Esophagus muscularis mucosa (tissue), 4 donors: ENCODE data around the gene ADCY3. TPM values are rescaled to one million over a fixed set of nuclear protein-coding genes. Genes with fewer than 3 reads are reported as not detected.
A peak's percentile ranks its signal among the peaks of the same experiment; 100 is the strongest.

ENCODE experiments used
- DNase-seq: peaks from one replicate; pipeline ENCODE4 v3.0.0-alpha.2; 2017; ENCODE audit errors: extremely low spot score
- H3K27ac ChIP-seq, 4 donors: fragments of 200-600 bp; sonication (generic); replicated peaks in 1 of 4; 1 replicate in 3 of 4; 2 replicates in 1 of 4; pipeline ENCODE4 v1.5.1; 2016 to 2019; ENCODE audit warnings: mild to moderate bottlenecking in 1 of 4
- H3K27me3 ChIP-seq, 4 donors: fragments of 200-600 bp; sonication (generic); one replicate each; pipeline versions ENCODE4 v1.5.1 to v1.6.0; 2016 to 2019
- H3K36me3 ChIP-seq, 4 donors: fragments of 200-600 bp; sonication (generic); one replicate each; pipeline ENCODE4 v1.5.1; 2016 to 2019
- H3K4me1 ChIP-seq, 4 donors: fragments of 200-600 bp; sonication (generic); one replicate each; pipeline ENCODE4 v1.5.1; 2016 to 2019
- H3K4me3 ChIP-seq, 4 donors: fragments of 200-600 bp; sonication (generic); 1 replicate in 2 of 4; 2 replicates in 2 of 4; pipeline ENCODE4 v1.5.1; 2016 to 2019; ENCODE audit warnings: mild to moderate bottlenecking in 4 of 4, moderate library complexity in 1 of 4
- H3K9me3 ChIP-seq, 4 donors: fragments of 200-600 bp; sonication (generic); 1 replicate in 3 of 4; 2 replicates in 1 of 4; pipeline ENCODE4 v1.5.1; 2016 to 2019
- EP300 ChIP-seq: sonication (generic); formaldehyde crosslinking; IDR thresholded peaks from one replicate; pipeline ENCODE4 v1.6.1; 2017; ENCODE audit warnings: antibody characterized with exemption
- POLR2A ChIP-seq: fragments of 450-650 bp; IDR thresholded peaks from one replicate; pipeline ENCODE4 v1.6.1; 2017; ENCODE audit warnings: antibody characterized with exemption, moderate library complexity, mild to moderate bottlenecking, low read depth
- POLR2AphosphoS5 ChIP-seq, 2 donors: sonication (generic); formaldehyde crosslinking; IDR thresholded peaks; one replicate each; pipeline ENCODE4 v1.6.1; 2017; ENCODE audit warnings: antibody characterized with exemption in 2 of 2
- WGBS: methylation state at CpG from one replicate; pipeline ENCODE4 v1.1.5; 2018; 5-methylcytosine and 5-hydroxymethylcytosine counted together
- intact Hi-C: fragments of 100-400 bp; cut with DNase I; formaldehyde crosslinking; loops from one replicate; pipeline ENCODE4 v1.15.1; 2023
- total RNA-seq, 4 donors: library from RNA; depleted of rRNA; stranded (reverse); fragments of >200 nt; gene quantifications; one replicate each; pipeline versions ENCODE4 v1.1.0 to v1.2.1, GENCODE V29; 2016
- TF ChIP-seq, protein P1 (sequence below), 3 experiments: fragments of 200-600 bp in 2 of 3; fragments of 450-650 bp in 1 of 3; sonication (generic) in 2 of 3; IDR thresholded peaks; one replicate each; pipeline ENCODE4 v1.5.1; 2017 to 2019; ENCODE audit warnings: antibody characterized with exemption in 3 of 3, mild to moderate bottlenecking in 2 of 3, moderate library complexity in 1 of 3

ADCY3 gene
- total RNA-seq, 4 donors from 2014 or later = 21.2 to 70.6 (median 53.8) TPM

DNA sequence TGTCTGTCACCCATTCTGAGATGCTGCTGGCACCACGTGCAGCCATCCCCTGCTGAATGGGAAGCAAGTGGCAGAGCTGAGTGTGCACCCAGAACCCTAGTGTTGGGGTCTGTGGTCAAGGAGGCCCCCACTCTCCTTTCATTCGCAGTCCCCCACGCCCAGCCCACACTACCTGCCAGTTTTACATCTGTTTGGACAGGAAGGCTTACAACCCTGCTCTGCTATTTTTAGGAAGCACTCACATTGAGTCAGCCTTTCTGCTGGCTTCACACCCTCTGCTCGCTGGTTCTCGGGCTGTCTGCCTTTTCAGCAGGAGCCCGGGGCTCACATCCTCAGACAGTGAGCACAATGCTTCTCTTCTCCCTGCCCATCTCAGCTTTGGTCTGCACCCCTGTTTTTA lies 10.7 kb upstream of the ADCY3 start:
- intact Hi-C loops = no loop called here
- DNase-seq = no peak
- H3K9me3 ChIP-seq = no peaks in the 10 kb centered on the region
- H3K27me3 ChIP-seq = no peaks in the 10 kb centered on the region
- H3K27ac ChIP-seq = no peak overlapping the region
- WGBS = 14% methylated on average over 6 of the region's 6 CpGs
- H3K4me1 ChIP-seq = peaks cover 0 to 15% (median 13%) of the 10 kb centered on the region in 4 donors
- TF ChIP-seq POLR2AphosphoS5 (IDR thresholded peaks at IDR 0.05) (no peak), POLR2A (no peak), EP300 (no peak)
- TF ChIP-seq, protein P1, sequence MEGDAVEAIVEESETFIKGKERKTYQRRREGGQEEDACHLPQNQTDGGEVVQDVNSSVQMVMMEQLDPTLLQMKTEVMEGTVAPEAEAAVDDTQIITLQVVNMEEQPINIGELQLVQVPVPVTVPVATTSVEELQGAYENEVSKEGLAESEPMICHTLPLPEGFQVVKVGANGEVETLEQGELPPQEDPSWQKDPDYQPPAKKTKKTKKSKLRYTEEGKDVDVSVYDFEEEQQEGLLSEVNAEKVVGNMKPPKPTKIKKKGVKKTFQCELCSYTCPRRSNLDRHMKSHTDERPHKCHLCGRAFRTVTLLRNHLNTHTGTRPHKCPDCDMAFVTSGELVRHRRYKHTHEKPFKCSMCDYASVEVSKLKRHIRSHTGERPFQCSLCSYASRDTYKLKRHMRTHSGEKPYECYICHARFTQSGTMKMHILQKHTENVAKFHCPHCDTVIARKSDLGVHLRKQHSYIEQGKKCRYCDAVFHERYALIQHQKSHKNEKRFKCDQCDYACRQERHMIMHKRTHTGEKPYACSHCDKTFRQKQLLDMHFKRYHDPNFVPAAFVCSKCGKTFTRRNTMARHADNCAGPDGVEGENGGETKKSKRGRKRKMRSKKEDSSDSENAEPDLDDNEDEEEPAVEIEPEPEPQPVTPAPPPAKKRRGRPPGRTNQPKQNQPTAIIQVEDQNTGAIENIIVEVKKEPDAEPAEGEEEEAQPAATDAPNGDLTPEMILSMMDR (IDR thresholded peaks at IDR 0.05) = no peak
- no peak overlapping the region for H3K4me3 ChIP-seq
- H3K36me3 ChIP-seq = no peaks in the 10 kb centered on the region

DNA sequence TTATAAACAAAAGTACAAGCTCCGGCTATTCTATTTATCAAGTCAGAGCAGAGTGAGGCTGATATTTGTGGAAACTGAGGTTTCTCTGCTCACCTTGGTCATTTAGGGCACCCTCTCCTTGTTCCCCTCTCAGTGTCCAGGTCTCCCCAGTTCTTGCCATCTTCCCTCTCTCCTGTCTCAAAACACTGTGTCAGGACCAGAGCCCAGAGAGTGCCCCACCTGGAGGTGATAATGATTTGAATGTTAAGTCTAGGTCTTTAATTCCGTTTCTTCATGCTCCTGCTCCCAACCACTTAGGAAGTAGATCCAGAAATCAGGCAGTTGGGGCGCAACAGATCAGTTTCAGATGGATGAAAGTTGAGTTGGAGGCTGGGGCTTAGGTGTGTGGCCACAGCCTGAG lies 9.2 kb upstream of the ADCY3 start:
- WGBS = 90% methylated on average over 3 of the region's 3 CpGs
- intact Hi-C loops = no loop called here
- H3K4me3 ChIP-seq = no peak overlapping the region
- H3K27me3 ChIP-seq = no peaks in the 10 kb centered on the region
- TF ChIP-seq, protein P1 (IDR thresholded peaks at IDR 0.05) = no peak
- TF ChIP-seq POLR2A (no peak), EP300 (no peak), POLR2AphosphoS5 (IDR thresholded peaks at IDR 0.05) (no peak)
- no peaks in the 10 kb centered on the region for H3K36me3 ChIP-seq
- no peak for DNase-seq
- H3K4me1 ChIP-seq = peaks cover 0 to 15% (median 13%) of the 10 kb centered on the region in 4 donors
- H3K27ac ChIP-seq = no peak overlapping the region
- no peaks in the 10 kb centered on the region for H3K9me3 ChIP-seq

DNA sequence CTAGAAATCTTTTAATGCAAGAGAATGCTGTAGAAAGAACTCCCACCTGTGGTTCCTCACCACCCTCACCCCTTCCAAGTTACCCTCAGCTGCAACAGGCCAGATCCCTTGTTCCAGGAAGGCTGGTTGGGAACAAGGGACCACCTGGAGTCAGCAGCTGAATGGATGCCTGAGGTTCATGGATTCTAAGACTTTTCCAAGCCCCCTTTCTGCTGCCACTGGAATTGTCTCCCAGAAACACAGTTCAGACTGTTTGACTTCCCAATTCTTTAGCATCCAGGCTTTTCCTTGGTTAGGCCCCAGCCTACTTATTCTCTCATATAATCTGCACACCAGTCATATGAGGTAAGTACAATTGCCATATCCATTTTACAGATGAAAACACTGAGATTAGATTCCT lies 8.0 kb upstream of the ADCY3 start:
- Histone ChIP-seq H3K36me3 (no peaks in the 10 kb centered on the region), H3K27me3 (no peaks in the 10 kb centered on the region), H3K4me3 (no peak overlapping the region), H3K27ac (peak overlapping the region in 2 of 4 donors; percentile 64 to 71), H3K9me3 (no peaks in the 10 kb centered on the region), H3K4me1 (peaks cover 0 to 15% (median 13%) of the 10 kb centered on the region in 4 donors)
- intact Hi-C loops = no loop called here
- TF ChIP-seq, protein P1 (IDR thresholded peaks at IDR 0.05) = no peak
- TF ChIP-seq POLR2A = no peak
- no peak for DNase-seq

DNA sequence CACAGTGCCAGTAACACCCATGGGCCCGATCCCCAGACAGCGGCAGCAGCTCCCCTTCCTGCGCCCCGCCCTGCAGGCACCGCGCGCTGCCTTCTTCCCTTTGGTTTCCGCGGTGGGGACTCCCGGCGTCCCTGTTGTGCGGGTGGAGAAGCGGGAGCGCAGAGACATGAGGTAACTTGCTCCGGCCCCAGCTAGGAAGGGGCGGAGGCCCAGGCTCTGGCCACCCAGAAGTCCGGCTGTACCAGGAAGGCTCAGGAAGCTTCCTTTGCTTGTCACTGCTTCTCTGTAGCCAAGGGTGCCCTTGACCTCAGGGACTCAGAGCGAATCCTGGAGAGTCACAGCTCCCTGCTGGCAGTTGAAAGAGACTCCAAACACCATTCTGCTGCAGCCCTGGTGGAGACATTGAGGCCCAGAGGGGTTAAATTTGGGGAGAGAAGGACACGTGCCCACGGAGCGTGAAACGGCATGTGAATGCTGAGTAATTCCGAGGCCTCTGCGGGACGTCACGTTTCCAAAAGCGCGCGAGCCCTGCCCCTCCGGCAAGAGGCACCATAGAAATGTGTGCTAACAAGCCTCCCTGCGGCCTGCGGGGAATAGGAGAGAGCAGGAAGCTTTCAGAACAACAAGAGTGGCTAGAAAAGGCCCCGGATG lies 6.7 kb upstream of the ADCY3 start:
- TF ChIP-seq EP300 (no peak), POLR2AphosphoS5 (IDR thresholded peaks at IDR 0.05) (peak; percentile 28 to 58)
- intact Hi-C loops = no loop called here
- WGBS = 26% methylated on average over 26 of the region's 33 CpGs
- no peak for DNase-seq
- Histone ChIP-seq H3K27ac (peak overlapping the region; percentile 58 to 71 (median 66)), H3K4me1 (peaks cover 0 to 15% (median 13%) of the 10 kb centered on the region in 4 donors), H3K9me3 (no peaks in the 10 kb centered on the region), H3K4me3 (peak overlapping the region; percentile 7 to 41 (median 30)), H3K36me3 (no peaks in the 10 kb centered on the region), H3K27me3 (no peaks in the 10 kb centered on the region)

DNA sequence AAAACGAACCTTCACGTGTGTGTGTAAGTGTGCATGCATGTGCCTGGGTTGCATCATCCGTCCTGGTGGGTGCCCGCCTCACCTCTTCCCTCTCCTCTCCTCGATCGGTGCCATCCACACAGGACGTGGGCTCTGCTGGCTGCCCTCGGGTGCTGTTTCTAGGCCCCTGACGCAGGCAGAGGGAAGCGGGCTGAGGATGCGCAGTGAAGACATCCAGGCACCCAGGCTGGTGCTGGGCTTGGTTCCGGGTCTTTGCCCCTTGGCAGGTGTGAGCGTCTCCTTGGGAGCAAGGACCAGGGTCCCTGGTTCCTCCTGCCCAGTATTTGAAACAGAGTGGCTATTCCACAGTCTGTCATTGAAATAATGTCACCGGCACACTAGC lies 6.2 kb upstream of the ADCY3 start:
- intact Hi-C loops = no loop called here
- H3K4me3 ChIP-seq = peak overlapping the region; percentile 7 to 41 (median 30)
- H3K27ac ChIP-seq = peak overlapping the region; percentile 58 to 71 (median 66)
- H3K9me3 ChIP-seq = no peaks in the 10 kb centered on the region
- peaks cover 0 to 16% (median 13%) of the 10 kb centered on the region in 4 donors for H3K4me1 ChIP-seq
- 65% methylated on average over 8 of the region's 14 CpGs for WGBS
- no peak for DNase-seq
- H3K27me3 ChIP-seq = no peaks in the 10 kb centered on the region
- no peak for TF ChIP-seq EP300
- TF ChIP-seq, protein P1 (IDR thresholded peaks at IDR 0.05) = no peak
- no peaks in the 10 kb centered on the region for H3K36me3 ChIP-seq
